Esophagus squamous epithelium (tissue), 5 donors: ENCODE data around the gene ZFHX3. TPM values are rescaled to one million over a fixed set of nuclear protein-coding genes. Genes with fewer than 3 reads are reported as not detected.
A peak's percentile ranks its signal among the peaks of the same experiment; 100 is the strongest.

ENCODE experiments used
- DNase-seq: peaks from one replicate; lab custom pipeline; 2025; lab: John Stamatoyannopoulos, UW
- H3K27ac ChIP-seq, 4 donors: fragments of 200-600 bp; sonication (generic); one replicate each; pipeline ENCODE4 v1.5.1; 2016 to 2019; ENCODE audit warnings: mild to moderate bottlenecking in 1 of 4
- H3K27me3 ChIP-seq, 4 donors: fragments of 200-600 bp; sonication (generic); 1 replicate in 3 of 4; 2 replicates in 1 of 4; pipeline versions ENCODE4 v1.5.1 to v1.6.0; 2017 to 2021; ENCODE audit warnings: antibody characterized with exemption in 1 of 4
- H3K36me3 ChIP-seq, 3 donors: fragments of 200-600 bp; sonication (generic); one replicate each; pipeline ENCODE4 v1.5.1; 2016 to 2019
- H3K4me1 ChIP-seq, 3 donors: fragments of 200-600 bp; sonication (generic); one replicate each; pipeline ENCODE4 v1.5.1; 2017 to 2019
- H3K4me3 ChIP-seq, 4 donors: fragments of 200-600 bp; sonication (generic); 1 replicate in 3 of 4; 2 replicates in 1 of 4; pipeline ENCODE4 v1.5.1; 2016 to 2019; ENCODE audit warnings: mild to moderate bottlenecking in 2 of 4, moderate library complexity in 1 of 4
- H3K9me3 ChIP-seq, 3 donors: fragments of 200-600 bp; sonication (generic); one replicate each; pipeline ENCODE4 v1.5.1; 2016 to 2019
- POLR2A ChIP-seq, 4 donors: fragments of 450-650 bp; IDR thresholded peaks; one replicate each; pipeline ENCODE4 v1.6.1; 2017; ENCODE audit warnings: antibody characterized with exemption in 4 of 4, mild to moderate bottlenecking in 4 of 4, moderate library complexity in 3 of 4
- WGBS, 2 donors: methylation state at CpG; one replicate each; pipeline ENCODE4 v1.1.5; 2018; 5-methylcytosine and 5-hydroxymethylcytosine counted together
- intact Hi-C: fragments of 100-400 bp; cut with DNase I; formaldehyde crosslinking; loops from one replicate; pipeline ENCODE4 v1.15.0; 2022
- total RNA-seq, 4 donors: library from RNA; depleted of rRNA; stranded (reverse); fragments of >200 nt; gene quantifications; one replicate each; pipeline ENCODE4 v1.1.0, GENCODE V29; 2016
- TF ChIP-seq, protein P1 (sequence below), 6 experiments: fragments of 450-650 bp in 4 of 6; fragments of 200-600 bp in 2 of 6; sonication (generic) in 2 of 6; IDR thresholded peaks; one replicate each; pipeline ENCODE4 v1.5.1; 2016 to 2019; ENCODE audit warnings: antibody characterized with exemption in 6 of 6, mild to moderate bottlenecking in 4 of 6, moderate library complexity in 4 of 6
- donor health status: DM: yes; HTN: yes; CAD: no.

Gene ZFHX3
- total RNA-seq, 4 donors from 2014 or later, result 3.5 to 12.8 (median 4.5) TPM

DNA sequence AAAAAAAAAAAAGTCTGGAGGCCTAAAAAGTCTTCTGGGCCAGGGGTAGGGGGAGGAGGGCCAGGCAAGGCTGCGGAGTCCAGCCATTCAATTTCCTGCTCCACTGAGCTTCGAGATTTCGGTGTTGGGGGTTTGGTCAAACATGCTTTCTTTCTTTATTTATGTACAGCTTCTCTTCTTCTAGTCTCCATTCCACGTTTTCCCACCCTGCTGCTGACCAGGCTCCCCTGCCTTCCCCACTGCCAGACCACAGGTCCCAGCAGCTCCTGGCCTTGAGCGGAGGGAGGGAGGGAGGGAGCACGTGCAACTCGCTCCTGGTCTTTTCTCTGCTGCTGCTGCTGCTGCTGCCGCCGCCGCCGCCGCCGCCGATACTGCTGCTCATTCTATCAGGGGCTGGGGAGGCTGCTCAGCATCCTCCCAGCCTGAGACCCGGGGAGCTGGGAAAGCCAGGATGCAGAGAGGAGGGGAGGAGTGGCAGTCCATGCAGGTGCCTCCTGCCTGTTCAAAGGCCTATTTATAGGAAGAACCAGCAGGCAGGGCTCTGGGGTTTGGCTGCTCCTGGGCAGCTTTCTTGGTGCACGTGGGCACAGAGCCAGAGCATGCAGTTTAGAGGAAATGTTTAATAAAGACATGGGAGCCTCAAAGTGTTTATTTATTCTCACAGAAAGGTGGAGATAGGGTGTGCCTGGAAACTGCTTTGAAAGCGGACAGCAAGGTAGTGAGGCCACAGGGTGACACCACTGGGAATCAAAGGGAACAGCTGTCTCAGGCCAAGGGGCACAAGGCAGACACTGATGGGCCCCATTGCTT is 23.4 kb upstream of the ZFHX3 start:
- no peaks in the 10 kb centered on the region for H3K36me3 ChIP-seq
- 17 to 22% methylated on average over 5 to 6 of the region's 17 CpGs for WGBS, 2 donors
- TF ChIP-seq, protein P1, sequence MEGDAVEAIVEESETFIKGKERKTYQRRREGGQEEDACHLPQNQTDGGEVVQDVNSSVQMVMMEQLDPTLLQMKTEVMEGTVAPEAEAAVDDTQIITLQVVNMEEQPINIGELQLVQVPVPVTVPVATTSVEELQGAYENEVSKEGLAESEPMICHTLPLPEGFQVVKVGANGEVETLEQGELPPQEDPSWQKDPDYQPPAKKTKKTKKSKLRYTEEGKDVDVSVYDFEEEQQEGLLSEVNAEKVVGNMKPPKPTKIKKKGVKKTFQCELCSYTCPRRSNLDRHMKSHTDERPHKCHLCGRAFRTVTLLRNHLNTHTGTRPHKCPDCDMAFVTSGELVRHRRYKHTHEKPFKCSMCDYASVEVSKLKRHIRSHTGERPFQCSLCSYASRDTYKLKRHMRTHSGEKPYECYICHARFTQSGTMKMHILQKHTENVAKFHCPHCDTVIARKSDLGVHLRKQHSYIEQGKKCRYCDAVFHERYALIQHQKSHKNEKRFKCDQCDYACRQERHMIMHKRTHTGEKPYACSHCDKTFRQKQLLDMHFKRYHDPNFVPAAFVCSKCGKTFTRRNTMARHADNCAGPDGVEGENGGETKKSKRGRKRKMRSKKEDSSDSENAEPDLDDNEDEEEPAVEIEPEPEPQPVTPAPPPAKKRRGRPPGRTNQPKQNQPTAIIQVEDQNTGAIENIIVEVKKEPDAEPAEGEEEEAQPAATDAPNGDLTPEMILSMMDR (IDR thresholded peaks at IDR 0.05), result no peak
- no peak for TF ChIP-seq POLR2A (IDR thresholded peaks at IDR 0.05)
- no peaks in the 10 kb centered on the region for H3K9me3 ChIP-seq
- DNase-seq, result no peak
- peaks cover 35 to 49% (median 39%) of the 10 kb centered on the region in 3 donors for H3K4me1 ChIP-seq
- intact Hi-C loops, result no loop called here
- peak overlapping the region in 3 of 4 donors; percentile 39 to 63 (median 41) for H3K4me3 ChIP-seq
- peak overlapping the region in 3 of 4 donors; percentile 63 to 73 (median 72) for H3K27ac ChIP-seq
- H3K27me3 ChIP-seq, result peaks cover 0 to 22% (median 5%) of the 10 kb centered on the region in 4 donors

DNA sequence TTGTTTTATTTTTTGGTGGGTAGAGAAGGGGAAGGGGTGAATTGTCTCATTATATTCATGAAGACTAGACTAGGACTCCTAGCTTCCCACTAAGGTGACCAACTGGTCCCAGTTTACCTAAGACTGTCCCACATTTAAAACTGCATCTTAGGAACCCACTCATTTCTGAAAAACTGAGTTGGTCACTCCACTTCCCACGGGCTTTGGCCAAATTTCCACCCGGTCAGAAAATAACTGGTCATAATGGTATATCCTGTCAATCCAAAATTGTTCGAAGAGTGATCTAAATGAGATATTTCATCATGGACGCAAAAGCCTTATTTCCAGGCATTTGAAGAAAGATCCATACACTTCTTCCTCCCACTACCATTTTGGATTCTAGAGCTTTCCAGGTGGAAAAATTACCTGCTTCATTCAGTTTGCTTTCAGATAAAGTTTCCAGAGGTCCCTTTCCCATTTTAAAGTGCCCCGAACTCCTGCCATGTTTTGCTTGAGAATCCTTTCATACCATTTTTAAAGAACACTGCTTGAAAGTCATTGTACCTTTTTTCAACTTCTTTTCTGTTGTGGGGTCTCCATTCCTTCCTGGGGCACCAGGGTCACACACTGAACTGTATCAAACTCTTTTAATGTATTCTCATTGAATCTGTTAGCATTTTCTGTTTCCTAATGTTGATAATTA is 21.8 kb upstream of the ZFHX3 start:
- DNase-seq, result no peak
- peaks cover 7 to 38% (median 11%) of the 10 kb centered on the region in 4 donors for H3K27me3 ChIP-seq
- no peaks in the 10 kb centered on the region for H3K9me3 ChIP-seq
- H3K36me3 ChIP-seq, result no peaks in the 10 kb centered on the region
- H3K27ac ChIP-seq, result peak overlapping the region in 3 of 4 donors; percentile 72 to 95 (median 73)
- no peak overlapping the region for H3K4me3 ChIP-seq
- peaks cover 42 to 66% (median 47%) of the 10 kb centered on the region in 3 donors for H3K4me1 ChIP-seq
- TF ChIP-seq POLR2A (IDR thresholded peaks at IDR 0.05), result no peak
- TF ChIP-seq, protein P1 (IDR thresholded peaks at IDR 0.05), result no peak
- 83 to 91% methylated on average over 5 of the region's 5 CpGs for WGBS, 2 donors
- intact Hi-C loops, result no loop called here

DNA sequence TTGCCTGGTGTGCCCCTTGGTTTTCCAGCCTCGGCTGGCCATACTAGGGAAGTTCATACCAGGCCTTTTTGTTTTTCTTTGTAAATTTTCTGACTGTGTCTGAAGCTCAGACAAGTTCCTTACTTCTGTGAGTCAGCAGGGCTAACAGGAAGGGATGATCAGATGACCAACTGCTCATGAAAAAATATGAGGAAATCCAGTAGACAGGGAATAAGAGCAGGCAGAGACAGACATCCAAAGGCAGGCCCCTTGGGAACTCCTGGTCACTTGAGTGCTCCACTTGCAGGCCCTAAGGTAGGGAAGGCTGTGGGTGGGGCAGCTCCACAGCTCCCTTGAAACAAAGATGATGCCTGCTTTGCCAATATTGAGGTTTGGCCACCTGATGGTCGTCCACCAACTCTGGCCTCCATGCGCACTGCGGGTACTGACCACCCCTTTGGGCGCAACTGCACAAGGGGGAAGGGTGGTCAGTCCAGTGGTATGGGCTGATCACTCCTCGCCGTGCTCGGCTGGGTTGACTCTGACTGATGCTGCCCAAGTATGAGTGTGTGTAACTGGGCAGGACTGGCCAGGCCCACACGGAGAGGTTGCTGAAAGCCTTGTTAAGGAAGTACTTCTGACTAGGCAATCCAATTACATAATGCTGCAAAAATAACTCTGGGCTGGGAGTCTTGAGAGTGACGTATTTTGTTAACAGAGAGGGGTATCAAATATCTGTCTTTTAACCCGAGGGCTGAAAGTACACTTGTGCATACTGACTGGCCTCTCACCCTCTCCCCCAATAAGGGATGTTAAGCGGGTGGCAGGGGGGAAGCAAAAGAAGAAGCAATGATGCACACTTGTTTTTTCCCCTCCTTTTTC is 20.8 kb upstream of the ZFHX3 start:
- no peaks in the 10 kb centered on the region for H3K36me3 ChIP-seq
- no peaks in the 10 kb centered on the region for H3K9me3 ChIP-seq
- TF ChIP-seq POLR2A (IDR thresholded peaks at IDR 0.05), result peak in 2 of 4 donors; percentile 9 to 22
- TF ChIP-seq, protein P1 (IDR thresholded peaks at IDR 0.05), result no peak
- peak overlapping the region; percentile 64 to 95 (median 72) for H3K27ac ChIP-seq
- no peak overlapping the region for H3K4me3 ChIP-seq
- peaks cover 42 to 75% (median 47%) of the 10 kb centered on the region in 3 donors for H3K4me1 ChIP-seq
- intact Hi-C loops, result no loop called here
- 52 to 73% methylated on average over 7 to 12 of the region's 12 CpGs for WGBS, 2 donors
- H3K27me3 ChIP-seq, result peaks cover 7 to 48% (median 18%) of the 10 kb centered on the region in 4 donors
- no peak for DNase-seq

DNA sequence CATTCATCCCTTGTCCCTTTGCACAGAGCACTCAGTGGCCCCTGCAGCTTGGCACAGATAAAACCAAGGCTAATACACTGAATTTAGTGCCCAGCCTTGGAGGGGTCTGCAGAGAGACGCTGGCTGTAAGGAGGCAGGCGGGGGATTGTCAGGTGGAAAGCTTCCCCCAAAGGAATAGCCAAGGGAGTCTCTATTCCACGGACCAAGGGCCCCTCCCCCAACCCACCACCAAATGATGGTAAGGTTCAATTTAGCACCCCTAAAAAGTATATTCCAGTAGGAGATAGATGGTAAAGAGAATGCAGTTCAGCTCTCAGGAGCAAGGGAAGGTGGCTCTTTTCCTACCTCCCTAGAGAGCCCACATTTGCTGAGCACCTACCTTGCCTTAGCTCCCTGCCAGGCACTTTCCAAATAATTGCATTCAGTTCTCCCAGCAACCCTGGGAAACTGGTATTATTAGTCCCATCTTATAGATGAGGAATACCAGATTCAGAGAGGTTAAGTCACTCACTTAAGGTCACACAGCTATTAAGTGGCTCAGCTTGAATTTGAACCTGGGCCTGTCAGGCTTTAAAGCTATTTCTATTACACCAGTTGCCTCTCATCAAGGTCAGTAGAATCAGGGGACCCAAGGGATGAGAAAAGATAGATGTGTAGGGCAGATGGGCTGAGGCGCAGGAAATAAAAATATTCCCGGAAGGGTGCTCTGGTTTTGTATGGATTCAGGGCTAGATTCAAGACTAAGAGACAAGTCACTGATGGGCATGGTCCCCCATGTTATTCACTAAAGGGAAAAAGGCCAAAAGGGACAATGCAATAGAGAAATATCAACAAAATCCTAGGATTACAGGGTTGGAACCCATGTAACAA is 20.0 kb upstream of the ZFHX3 start:
- TF ChIP-seq, protein P1 (IDR thresholded peaks at IDR 0.05), result no peak
- TF ChIP-seq POLR2A (IDR thresholded peaks at IDR 0.05), result no peak
- peaks cover 47 to 81% (median 47%) of the 10 kb centered on the region in 3 donors for H3K4me1 ChIP-seq
- intact Hi-C loops, result no loop called here

More for the DNA sequence above, 20.0 kb upstream of the ZFHX3 start:
- Histone ChIP-seq H3K27ac (peak overlapping the region; percentile 33 to 95 (median 72)), H3K9me3 (no peaks in the 10 kb centered on the region), H3K36me3 (no peaks in the 10 kb centered on the region), H3K27me3 (peaks cover 7 to 56% (median 19%) of the 10 kb centered on the region in 4 donors), H3K4me3 (no peak overlapping the region)
- WGBS, 2 donors, result 52 to 74% methylated on average over 3 to 5 of the region's 5 CpGs
- no peak for DNase-seq
